ENCODE results near the gene TARS1.

Gene TARS1

GRCh38 chr5:33422191-33422590, 18.6 kb upstream of the TARS1 start:
- DNase-seq (ENCODE audit: low read depth) = no peak
- TF ChIP-seq CTCF (IDR thresholded peaks at IDR 0.05; ENCODE audit: control insufficient read depth, insufficient read depth, low read depth, low read length, missing control alignments) = no peak
- H3K4me3 ChIP-seq (ENCODE audit: control insufficient read depth, low read depth, low read length) = no peak overlapping the region

- TF ChIP-seq CTCF (IDR thresholded peaks at IDR 0.05; ENCODE audit: control insufficient read depth, insufficient read depth, low read depth, low read length, missing control alignments) = no peak
- no peak overlapping the region for H3K4me3 ChIP-seq (ENCODE audit: control insufficient read depth, low read depth, low read length)
- DNase-seq (ENCODE audit: low read depth) = no peak
Observed at GRCh38 chr5:33423018-33423630, 17.6 kb upstream of the TARS1 start.

GRCh38 chr5:33425314-33425713, 15.5 kb upstream of the TARS1 start:
- no peak for TF ChIP-seq CTCF (IDR thresholded peaks at IDR 0.05; ENCODE audit: control insufficient read depth, insufficient read depth, low read depth, low read length, missing control alignments)
- H3K4me3 ChIP-seq (ENCODE audit: control insufficient read depth, low read depth, low read length) = no peak overlapping the region
- no peak for DNase-seq (ENCODE audit: low read depth)

- no peak for DNase-seq (ENCODE audit: low read depth)
- TF ChIP-seq CTCF (IDR thresholded peaks at IDR 0.05; ENCODE audit: control insufficient read depth, insufficient read depth, low read depth, low read length, missing control alignments) = no peak
- no peak overlapping the region for H3K4me3 ChIP-seq (ENCODE audit: control insufficient read depth, low read depth, low read length)
Observed at GRCh38 chr5:33430983-33431382, 9.8 kb upstream of the TARS1 start.

GRCh38 chr5:33432656-33433055, 8.1 kb upstream of the TARS1 start:
- no peak for TF ChIP-seq CTCF (IDR thresholded peaks at IDR 0.05; ENCODE audit: control insufficient read depth, insufficient read depth, low read depth, low read length, missing control alignments)
- no peak overlapping the region for H3K4me3 ChIP-seq (ENCODE audit: control insufficient read depth, low read depth, low read length)
- no peak for DNase-seq (ENCODE audit: low read depth)

- H3K4me3 ChIP-seq (ENCODE audit: control insufficient read depth, low read depth, low read length) = no peak overlapping the region
- peak; percentile 57 for DNase-seq (ENCODE audit: low read depth)
- no peak for TF ChIP-seq CTCF (IDR thresholded peaks at IDR 0.05; ENCODE audit: control insufficient read depth, insufficient read depth, low read depth, low read length, missing control alignments)
Observed at GRCh38 chr5:33433303-33434240, 7.2 kb upstream of the TARS1 start.
